PC-9 (cell line): ENCODE measurements around the gene PLPPR1.

Experiments
- CTCF ChIP-seq: fragments of 200-600 bp; sonication (generic); conservative IDR thresholded peaks from 2 replicates; pipeline ENCODE4 v1.6.1; 2017; ENCODE audit warnings: mixed run types, antibody characterized with exemption, mild to moderate bottlenecking, moderate library complexity
- EZH2 ChIP-seq: fragments of 200-600 bp; sonication (generic); IDR thresholded peaks from 2 replicates; pipeline ENCODE4 v1.8.0; 2017; ENCODE audit warnings: antibody characterized with exemption, low read depth

GRCh38 chr9:101299901-101300300 lies 271.4 kb downstream of the PLPPR1 start:
- no peak for TF ChIP-seq CTCF
- TF ChIP-seq EZH2: no peak
